GM12865 (cell line): ENCODE data around the gene NDUFS3.

Experiments used
- DNase-seq: peaks from one replicate; pipeline ENCODE4 v3.0.0; 2010; ENCODE audit warnings: low read depth
- H3K4me3 ChIP-seq: 2 replicates; pipeline ENCODE4 v1.5.1; 2011; ENCODE audit warnings: mild to moderate bottlenecking, low read depth, low read length, control low read depth
- CTCF ChIP-seq: IDR thresholded peaks from 2 replicates; pipeline ENCODE4 v1.5.1; 2011; ENCODE audit warnings: low read length, control low read depth, low read depth, inconsistent platforms; ENCODE audit not compliant: insufficient read depth; ENCODE audit errors: missing control alignments

Gene NDUFS3

GRCh38 chr11:47571895-47572294 lies 7.0 kb upstream of the NDUFS3 start:
- no peak for TF ChIP-seq CTCF
- no peak for DNase-seq
- no peak overlapping the region for H3K4me3 ChIP-seq

GRCh38 chr11:47572715-47573255 lies 6.1 kb upstream of the NDUFS3 start:
- no peak for DNase-seq

DNA sequence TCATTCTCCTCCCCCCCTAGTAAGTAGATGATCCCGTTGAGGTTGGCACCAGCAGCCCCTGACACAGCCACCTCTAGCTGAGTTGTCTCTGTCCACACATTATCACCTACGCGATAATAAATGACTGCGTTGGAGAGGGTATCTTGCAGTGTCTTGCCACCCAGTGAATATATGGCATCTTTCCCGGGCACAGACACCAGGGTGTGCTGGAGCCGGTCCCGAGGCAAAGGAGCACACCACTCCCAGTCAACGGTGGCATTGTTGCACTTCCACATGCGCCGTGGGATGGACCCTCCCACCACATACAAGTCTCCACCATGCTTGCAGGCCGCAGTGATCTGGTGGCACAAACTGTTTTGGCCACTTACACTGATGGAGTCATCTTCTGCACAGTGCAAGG lies 5.6 kb upstream of the NDUFS3 start:
- TF ChIP-seq CTCF, result no peak
- no peak overlapping the region for H3K4me3 ChIP-seq
- no peak for DNase-seq

More at GRCh38 chr11:47572715-47573255, 6.1 kb upstream of the NDUFS3 start:
- H3K4me3 ChIP-seq, result no peak overlapping the region
- TF ChIP-seq CTCF, result no peak

GRCh38 chr11:47577460-47578041 lies 1.3 kb upstream of the NDUFS3 start:
- TF ChIP-seq CTCF, result no peak
- no peak for DNase-seq
- H3K4me3 ChIP-seq, result peak overlapping the region; percentile 86

GRCh38 chr11:47583844-47584243 lies 5.0 kb downstream of the NDUFS3 start:
- DNase-seq, result no peak
- TF ChIP-seq CTCF, result no peak
- no peak overlapping the region for H3K4me3 ChIP-seq

DNA sequence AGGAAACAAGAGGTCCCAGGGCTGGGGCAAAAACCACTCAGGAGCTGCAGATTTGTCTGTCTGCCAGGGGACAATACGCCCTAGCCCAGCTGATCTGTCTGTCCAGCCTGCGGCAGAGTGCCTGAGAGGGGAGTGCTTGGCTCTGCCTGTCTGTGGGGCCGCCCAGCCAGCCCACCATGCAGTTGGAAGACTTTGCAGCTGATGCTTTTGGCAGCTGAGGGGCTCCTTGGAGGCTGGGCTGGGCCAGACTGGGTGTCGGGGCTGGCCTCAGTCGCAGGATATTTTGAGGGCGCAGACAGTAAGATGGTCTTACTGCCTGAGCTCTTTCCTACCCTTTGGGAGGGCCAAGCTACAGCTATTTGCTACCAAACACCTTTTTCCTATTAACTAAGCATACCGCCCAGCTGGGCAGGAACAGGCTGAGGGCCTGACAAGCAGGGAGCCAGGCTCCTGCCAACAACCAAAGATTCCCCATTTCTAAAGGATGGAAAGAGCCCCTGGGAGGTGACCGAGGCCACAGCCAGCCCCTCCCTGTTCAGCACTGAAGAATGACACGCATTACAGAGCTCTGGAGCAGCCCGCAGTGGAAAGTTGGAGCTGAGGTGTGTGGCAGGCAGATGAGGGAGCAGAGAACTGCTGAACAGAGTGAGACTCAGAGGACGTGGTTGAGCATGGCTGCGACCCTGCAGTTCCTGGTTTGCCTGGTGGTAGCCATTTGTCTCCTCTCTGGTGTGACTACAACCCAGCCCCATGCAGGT lies 7.4 kb downstream of the NDUFS3 start, which contains the start of gene FAM180B:
Gene FAM180B, plus strand, starts transcription at position 581 of the 758 bp plus-strand sequence. Its CDS starts 91 bp downstream, at position 672.
- TF ChIP-seq CTCF, result no peak
- H3K4me3 ChIP-seq, result no peak within 1 kb of the TSS
- no peak for DNase-seq
